Mesenchymal stem cell (in vitro differentiated cells and primary cell): ENCODE data around the gene MYL12B.

Source experiments
- DNase-seq: peaks from one replicate; pipeline ENCODE4 v3.0.0-alpha.2; 2013
- H2AFZ ChIP-seq: one replicate; pipeline ENCODE4 v1.6.1; 2013; ENCODE audit warnings: low read depth, mild to moderate bottlenecking, control low read depth, inconsistent platforms, low read length, moderate library complexity
- H2AK5ac ChIP-seq: 2 replicates; pipeline ENCODE4 v1.6.1; 2013; ENCODE audit warnings: low read length, moderate library complexity, mild to moderate bottlenecking, inconsistent platforms; ENCODE audit not compliant: severe bottlenecking
- H2BK120ac ChIP-seq: one replicate; pipeline ENCODE4 v1.6.1; 2013; ENCODE audit warnings: low read depth, mild to moderate bottlenecking, inconsistent platforms, low read length, moderate library complexity
- H2BK12ac ChIP-seq, 2 experiments: one replicate each; pipeline ENCODE4 v1.6.1; 2013; ENCODE audit warnings: inconsistent platforms in 2 of 2, low read length in 2 of 2, mild to moderate bottlenecking in 2 of 2, moderate library complexity in 2 of 2, control low read depth in 1 of 2
- H2BK15ac ChIP-seq: one replicate; pipeline ENCODE4 v1.6.1; 2013; ENCODE audit warnings: mild to moderate bottlenecking, low read depth, inconsistent platforms; ENCODE audit not compliant: poor library complexity, severe bottlenecking
- H2BK5ac ChIP-seq: 2 replicates; pipeline ENCODE4 v1.6.1; 2013; ENCODE audit warnings: low read depth, mild to moderate bottlenecking, low read length, control low read depth, inconsistent platforms; ENCODE audit not compliant: poor library complexity, severe bottlenecking
- H3K14ac ChIP-seq, 2 experiments: one replicate each; pipeline ENCODE4 v1.6.1; 2013; ENCODE audit warnings: inconsistent platforms in 2 of 2, low read length in 2 of 2, control low read depth in 1 of 2, mild to moderate bottlenecking in 1 of 2, moderate library complexity in 1 of 2
- H3K18ac ChIP-seq, 2 experiments: one replicate each; pipeline ENCODE4 v1.6.1; 2013; ENCODE audit warnings: inconsistent platforms in 2 of 2, low read length in 2 of 2, control low read depth in 1 of 2, low read depth in 1 of 2, mild to moderate bottlenecking in 1 of 2
- H3K23ac ChIP-seq, 2 experiments: one replicate each; pipeline ENCODE4 v1.6.1; 2013; ENCODE audit warnings: inconsistent platforms in 2 of 2, low read length in 2 of 2, mild to moderate bottlenecking in 2 of 2, moderate library complexity in 2 of 2, control low read depth in 1 of 2
- H3K27ac ChIP-seq: 2 replicates; pipeline ENCODE4 v1.5.1; 2013; ENCODE audit warnings: mild to moderate bottlenecking, moderate library complexity, low read length, control low read depth, inconsistent platforms; ENCODE audit not compliant: poor library complexity, severe bottlenecking
- H3K27me3 ChIP-seq, 2 experiments: 2 replicates each; pipeline versions ENCODE4 v1.6.1 to v1.7.0; 2013; ENCODE audit warnings: low read length in 2 of 2, mild to moderate bottlenecking in 2 of 2, moderate library complexity in 2 of 2, control low read depth in 1 of 2, inconsistent platforms in 1 of 2; ENCODE audit not compliant: control insufficient read depth in 1 of 2, insufficient read depth in 1 of 2
- H3K36me3 ChIP-seq, 2 experiments: 2 replicates each; pipeline versions ENCODE4 v1.6.1 to v1.7.0; 2013; ENCODE audit warnings: low read length in 2 of 2, control low read depth in 1 of 2, inconsistent platforms in 1 of 2, low read depth in 1 of 2, mild to moderate bottlenecking in 1 of 2; ENCODE audit not compliant: insufficient read depth in 2 of 2, control insufficient read depth in 1 of 2
- H3K4ac ChIP-seq, 2 experiments: one replicate each; pipeline ENCODE4 v1.6.1; 2013; ENCODE audit warnings: inconsistent platforms in 2 of 2, low read length in 2 of 2, mild to moderate bottlenecking in 2 of 2, moderate library complexity in 2 of 2, control low read depth in 1 of 2, low read depth in 1 of 2
- H3K4me1 ChIP-seq: 2 replicates; pipeline ENCODE4 v1.6.1; 2013; ENCODE audit warnings: low read depth, low read length, control low read depth; ENCODE audit not compliant: control insufficient read depth, insufficient read depth
- H3K4me2 ChIP-seq: 2 replicates; pipeline ENCODE4 v1.6.1; 2013; ENCODE audit warnings: low read length, mild to moderate bottlenecking, inconsistent platforms; ENCODE audit not compliant: poor library complexity, severe bottlenecking
- H3K4me3 ChIP-seq, 2 experiments: 2 replicates each; pipeline versions ENCODE4 v1.5.1 to v1.7.0; 2013; ENCODE audit warnings: low read length in 2 of 2, mild to moderate bottlenecking in 2 of 2, control low read depth in 1 of 2, low read depth in 1 of 2; ENCODE audit not compliant: insufficient read depth in 1 of 2
- H3K79me1 ChIP-seq: replicated peaks from 2 replicates; pipeline ENCODE4 v1.6.1; 2013; ENCODE audit warnings: mild to moderate bottlenecking, control low read depth, low read length, inconsistent platforms; ENCODE audit not compliant: poor library complexity, severe bottlenecking
- H3K9ac ChIP-seq: 2 replicates; pipeline ENCODE4 v1.7.0; 2013; ENCODE audit warnings: mild to moderate bottlenecking, low read length, moderate library complexity
- H3K9me3 ChIP-seq: 2 replicates; pipeline ENCODE4 v1.7.0; 2013; ENCODE audit warnings: mild to moderate bottlenecking, low read length; ENCODE audit not compliant: control insufficient read depth
- H4K8ac ChIP-seq: one replicate; pipeline ENCODE4 v1.6.1; 2013; ENCODE audit warnings: inconsistent platforms, mild to moderate bottlenecking, low read length, moderate library complexity
- H4K91ac ChIP-seq: one replicate; pipeline ENCODE4 v1.6.1; 2013; ENCODE audit warnings: mild to moderate bottlenecking, low read length, inconsistent platforms
- WGBS: methylation state at CpG from one replicate; pipeline ENCODE4 v1.1.7; 2013; ENCODE audit warnings: mixed read lengths; 5-methylcytosine and 5-hydroxymethylcytosine counted together

MYL12B gene

GRCh38 chr18:3214855-3215637 lies 46.9 kb upstream of the MYL12B start:
- WGBS = 98% methylated on average over 30 of the region's 36 CpGs
- no peak overlapping the region for H2AK5ac ChIP-seq
- no peak overlapping the region for H3K27ac ChIP-seq
- H3K79me1 ChIP-seq = no peaks in the 10 kb centered on the region
- no peak for DNase-seq
- H3K4me3 ChIP-seq = no peak overlapping the region
- H2BK120ac ChIP-seq = no peak overlapping the region
- no peak overlapping the region for H3K14ac ChIP-seq
- H3K18ac ChIP-seq = no peak overlapping the region
- H3K4me2 ChIP-seq = no peak overlapping the region
- no peaks in the 10 kb centered on the region for H3K36me3 ChIP-seq
- H2AFZ ChIP-seq = no peak overlapping the region
- no peak overlapping the region for H2BK12ac ChIP-seq
- H2BK15ac ChIP-seq = peak overlapping the region; percentile 33
- no peak overlapping the region for H3K23ac ChIP-seq
- H3K9ac ChIP-seq = no peak overlapping the region
- H4K91ac ChIP-seq = no peak overlapping the region
- no peaks in the 10 kb centered on the region for H3K27me3 ChIP-seq
- H3K4me1 ChIP-seq = no peaks in the 10 kb centered on the region
- no peak overlapping the region for H4K8ac ChIP-seq
- H3K9me3 ChIP-seq = no peaks in the 10 kb centered on the region
- H2BK5ac ChIP-seq = no peak overlapping the region
- H3K4ac ChIP-seq = no peak overlapping the region

- Histone ChIP-seq H3K9ac (no peak overlapping the region), H2BK120ac (no peak overlapping the region), H2BK12ac (no peak overlapping the region), H2AK5ac (no peak overlapping the region), H3K23ac (no peak overlapping the region), H3K79me1 (no peaks in the 10 kb centered on the region), H4K8ac (no peak overlapping the region), H3K4me3 (no peak overlapping the region), H2BK5ac (no peak overlapping the region), H3K27ac (no peak overlapping the region), H4K91ac (no peak overlapping the region), H3K27me3 (no peaks in the 10 kb centered on the region), H3K4ac (peak overlapping the region in 1 of 2 experiments; percentile 10), H3K18ac (no peak overlapping the region), H3K4me2 (no peak overlapping the region), H3K14ac (no peak overlapping the region), H2BK15ac (no peak overlapping the region), H3K36me3 (no peaks in the 10 kb centered on the region), H3K9me3 (no peaks in the 10 kb centered on the region), H2AFZ (no peak overlapping the region), H3K4me1 (no peaks in the 10 kb centered on the region)
- WGBS = 93% methylated on average over 5 of the region's 5 CpGs
- DNase-seq = no peak
These were observed 44.9 kb upstream of the MYL12B start for GRCh38 chr18:3216987-3217386.

- H3K27me3 ChIP-seq = no peaks in the 10 kb centered on the region
- no peak overlapping the region for H4K8ac ChIP-seq
- no peaks in the 10 kb centered on the region for H3K4me1 ChIP-seq
- no peak overlapping the region for H4K91ac ChIP-seq
- no peak overlapping the region for H2AK5ac ChIP-seq
- no peak overlapping the region for H2BK15ac ChIP-seq
- H3K4me3 ChIP-seq = no peak overlapping the region
- H3K9me3 ChIP-seq = no peaks in the 10 kb centered on the region
- WGBS = 75% methylated on average over 1 of the region's 3 CpGs
- no peaks in the 10 kb centered on the region for H3K36me3 ChIP-seq
- H2BK5ac ChIP-seq = no peak overlapping the region
- peak overlapping the region; percentile 63 for H3K9ac ChIP-seq
- H3K18ac ChIP-seq = no peak overlapping the region
- H2BK120ac ChIP-seq = no peak overlapping the region
- H3K27ac ChIP-seq = no peak overlapping the region
- H2AFZ ChIP-seq = no peak overlapping the region
- DNase-seq = peak; percentile 12
- H3K4me2 ChIP-seq = no peak overlapping the region
- H3K23ac ChIP-seq = no peak overlapping the region
- no peak overlapping the region for H3K14ac ChIP-seq
- H3K4ac ChIP-seq = no peak overlapping the region
- no peaks in the 10 kb centered on the region for H3K79me1 ChIP-seq
- H2BK12ac ChIP-seq = no peak overlapping the region
These were observed 43.8 kb upstream of the MYL12B start for GRCh38 chr18:3217948-3218647.

- H3K79me1 ChIP-seq = no peaks in the 10 kb centered on the region
- H2AFZ ChIP-seq = no peak overlapping the region
- no peak overlapping the region for H4K8ac ChIP-seq
- no peak overlapping the region for H3K4me2 ChIP-seq
- no peak overlapping the region for H3K23ac ChIP-seq
- H2BK15ac ChIP-seq = no peak overlapping the region
- H3K4me3 ChIP-seq = no peak overlapping the region
- H3K9me3 ChIP-seq = no peaks in the 10 kb centered on the region
- H3K27me3 ChIP-seq = no peaks in the 10 kb centered on the region
- H3K4me1 ChIP-seq = no peaks in the 10 kb centered on the region
- H3K14ac ChIP-seq = no peak overlapping the region
- H4K91ac ChIP-seq = no peak overlapping the region
- no CpG with 5 or more reads among the region's 2 CpGs for WGBS
- no peaks in the 10 kb centered on the region for H3K36me3 ChIP-seq
- peak overlapping the region; percentile 63 for H3K9ac ChIP-seq
- no peak for DNase-seq
- H3K27ac ChIP-seq = no peak overlapping the region
- no peak overlapping the region for H2BK120ac ChIP-seq
- H3K18ac ChIP-seq = no peak overlapping the region
- no peak overlapping the region for H3K4ac ChIP-seq
- H2BK5ac ChIP-seq = no peak overlapping the region
- H2AK5ac ChIP-seq = no peak overlapping the region
- no peak overlapping the region for H2BK12ac ChIP-seq
These were observed 43.1 kb upstream of the MYL12B start for GRCh38 chr18:3218819-3219218.
